WTC11 (cell line): ENCODE results near the gene ZNF200. TPM values are rescaled to one million over a fixed set of nuclear protein-coding genes. Genes with fewer than 3 reads are reported as not detected.

Source experiments
- ATAC-seq: fragments of 200-7000 bp; cut with Tn5 transposase; 2 replicates; pipeline ENCODE4 v1.10.0; 2021; ENCODE audit warnings: mild to moderate bottlenecking, moderate library complexity
- CTCF ChIA-PET: fragments of 300-600 bp; sonication (Branson Sonifier 250); formaldehyde crosslinking; loops from one replicate; lab custom pipeline; 2021; ENCODE audit warnings: antibody characterized with exemption; lab: Charles Lee
- POLR2A ChIA-PET: fragments of 350-600 bp; sonication (Branson Sonifier 250); formaldehyde crosslinking; loops from one replicate; lab custom pipeline; 2021; ENCODE audit warnings: antibody characterized with exemption; lab: Charles Lee
- DNase-seq: peaks from one replicate; pipeline ENCODE4 v3.0.0; 2021; ENCODE audit warnings: low spot score
- H3K27ac Mint-ChIP-seq: 2 replicates; pipeline ENCODE4 v1.8.0; 2021; ENCODE audit warnings: mixed read lengths
- H3K27me3 Mint-ChIP-seq: 2 replicates; pipeline ENCODE4 v1.8.0; 2021; ENCODE audit warnings: low read depth, mild to moderate bottlenecking, moderate library complexity, mixed read lengths
- H3K36me3 Mint-ChIP-seq: 2 replicates; pipeline ENCODE4 v1.8.0; 2021; ENCODE audit warnings: mixed read lengths
- H3K4me1 Mint-ChIP-seq: 2 replicates; pipeline ENCODE4 v1.8.0; 2022; ENCODE audit warnings: mixed read lengths
- H3K4me3 Mint-ChIP-seq: 2 replicates; pipeline ENCODE4 v1.8.0; 2021; ENCODE audit warnings: mild to moderate bottlenecking, moderate library complexity, mixed read lengths
- H3K9me3 Mint-ChIP-seq: 2 replicates; pipeline ENCODE4 v1.8.0; 2021; ENCODE audit warnings: mixed read lengths
- EMX1 ChIP-seq: fragments of 250-450 bp; sonication (Bioruptor Pico); IDR thresholded peaks from 2 replicates; pipeline ENCODE4 v1.8.0; 2021; ENCODE audit warnings: mild to moderate bottlenecking
- FOXJ3 ChIP-seq: sonication (generic); formaldehyde crosslinking; IDR thresholded peaks from 2 replicates; pipeline ENCODE4 v1.9.0; 2021; ENCODE audit warnings: missing genetic modification reagents, mild to moderate bottlenecking, borderline replicate concordance
- GABPB1 ChIP-seq: sonication (generic); formaldehyde crosslinking; IDR thresholded peaks from 2 replicates; pipeline ENCODE4 v1.8.1; 2023; ENCODE audit warnings: mild to moderate bottlenecking, missing genetic modification reagents
- JAZF1 ChIP-seq: fragments of 250-450 bp; sonication (Bioruptor Pico); IDR thresholded peaks from 2 replicates; pipeline ENCODE4 v1.9.0; 2021; ENCODE audit warnings: moderate library complexity, mild to moderate bottlenecking, inconsistent platforms
- NFYB ChIP-seq: sonication (generic); formaldehyde crosslinking; conservative IDR thresholded peaks from 2 replicates; pipeline ENCODE4 v1.8.0; 2022; ENCODE audit warnings: low read depth, missing genetic modification reagents
- NR1H2 ChIP-seq: sonication (generic); formaldehyde crosslinking; IDR thresholded peaks from 2 replicates; pipeline ENCODE4 v1.9.0; 2021; ENCODE audit warnings: mild to moderate bottlenecking, moderate library complexity, missing genetic modification reagents
- OVOL2 ChIP-seq: fragments of 250-450 bp; sonication (Bioruptor Pico); IDR thresholded peaks from 2 replicates; pipeline ENCODE4 v1.9.0; 2021; ENCODE audit warnings: mild to moderate bottlenecking, borderline replicate concordance
- PRRX2 ChIP-seq: fragments of 250-450 bp; sonication (Bioruptor Pico); IDR thresholded peaks from 2 replicates; pipeline ENCODE4 v1.8.0; 2021; ENCODE audit warnings: mild to moderate bottlenecking
- SMAD3 ChIP-seq: sonication (generic); formaldehyde crosslinking; IDR thresholded peaks from 2 replicates; pipeline ENCODE4 v1.8.0; 2022; ENCODE audit warnings: missing genetic modification reagents, mild to moderate bottlenecking, borderline replicate concordance
- TEAD1 ChIP-seq: sonication (generic); formaldehyde crosslinking; IDR thresholded peaks from 2 replicates; pipeline ENCODE4 v1.8.0; 2022; ENCODE audit warnings: mild to moderate bottlenecking, missing genetic modification reagents
- ZNF121 ChIP-seq: sonication (generic); formaldehyde crosslinking; IDR thresholded peaks from 2 replicates; pipeline ENCODE4 v1.8.0; 2023; ENCODE audit warnings: missing genetic modification reagents
- total RNA-seq: library from RNA; stranded (reverse); gene quantifications from 3 replicates; pipeline ENCODE4 v1.2.3, GENCODE V29; 2021
- TF ChIP-seq, protein P1 (sequence below): sonication (generic); formaldehyde crosslinking; IDR thresholded peaks from 2 replicates; pipeline ENCODE4 v1.8.1; 2023; ENCODE audit warnings: mild to moderate bottlenecking, missing genetic modification reagents
- TF ChIP-seq, protein P2 (sequence below): sonication (generic); formaldehyde crosslinking; IDR thresholded peaks from 2 replicates; pipeline ENCODE4 v1.8.1; 2022; ENCODE audit warnings: missing genetic modification reagents, borderline replicate concordance
- TF ChIP-seq, protein P3 (sequence below): fragments of 250-450 bp; sonication (Bioruptor Pico); IDR thresholded peaks from 2 replicates; pipeline ENCODE4 v1.9.0; 2021; ENCODE audit warnings: mild to moderate bottlenecking
- TF ChIP-seq, protein P4 (sequence below): fragments of 250-450 bp; sonication (Bioruptor Pico); IDR thresholded peaks from 2 replicates; pipeline ENCODE4 v1.9.0; 2021; ENCODE audit warnings: mild to moderate bottlenecking
- TF ChIP-seq, protein P5 (sequence below): sonication (generic); formaldehyde crosslinking; IDR thresholded peaks from 2 replicates; pipeline ENCODE4 v1.8.0; 2022; ENCODE audit warnings: mild to moderate bottlenecking, missing genetic modification reagents
- TF ChIP-seq, protein P6 (sequence below): sonication (generic); formaldehyde crosslinking; IDR thresholded peaks from 2 replicates; pipeline ENCODE4 v1.8.1; 2022; ENCODE audit warnings: mild to moderate bottlenecking, missing genetic modification reagents, moderate library complexity, borderline replicate concordance
- TF ChIP-seq, protein P7 (sequence below): sonication (generic); formaldehyde crosslinking; IDR thresholded peaks from 2 replicates; pipeline ENCODE4 v1.8.0; 2023; ENCODE audit warnings: missing genetic modification reagents, mild to moderate bottlenecking, borderline replicate concordance

Gene ZNF200
- total RNA-seq, 1 experiment from 2014 or later, result 9.7 TPM

DNA sequence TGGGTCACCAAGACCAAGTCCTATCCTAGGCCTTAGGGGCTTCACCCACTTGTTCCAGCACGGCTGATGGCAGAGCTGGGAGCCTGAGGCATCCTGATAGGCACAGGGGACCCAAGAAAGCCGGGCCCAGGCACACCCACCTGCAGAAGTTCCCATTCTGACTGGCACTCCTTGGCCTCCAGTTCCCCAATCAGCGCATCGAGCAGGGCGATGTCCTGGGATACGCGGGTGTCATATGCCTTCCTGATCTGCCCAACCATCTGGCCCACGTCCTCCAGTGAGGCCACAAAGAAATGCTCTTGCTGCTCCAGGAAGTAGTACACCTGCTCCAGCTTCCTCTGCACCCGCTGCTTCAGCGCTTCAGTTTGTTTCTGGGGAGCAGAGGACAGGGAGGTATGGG, 11.9 kb upstream of the ZNF200 start:
- TF ChIP-seq, protein P1, sequence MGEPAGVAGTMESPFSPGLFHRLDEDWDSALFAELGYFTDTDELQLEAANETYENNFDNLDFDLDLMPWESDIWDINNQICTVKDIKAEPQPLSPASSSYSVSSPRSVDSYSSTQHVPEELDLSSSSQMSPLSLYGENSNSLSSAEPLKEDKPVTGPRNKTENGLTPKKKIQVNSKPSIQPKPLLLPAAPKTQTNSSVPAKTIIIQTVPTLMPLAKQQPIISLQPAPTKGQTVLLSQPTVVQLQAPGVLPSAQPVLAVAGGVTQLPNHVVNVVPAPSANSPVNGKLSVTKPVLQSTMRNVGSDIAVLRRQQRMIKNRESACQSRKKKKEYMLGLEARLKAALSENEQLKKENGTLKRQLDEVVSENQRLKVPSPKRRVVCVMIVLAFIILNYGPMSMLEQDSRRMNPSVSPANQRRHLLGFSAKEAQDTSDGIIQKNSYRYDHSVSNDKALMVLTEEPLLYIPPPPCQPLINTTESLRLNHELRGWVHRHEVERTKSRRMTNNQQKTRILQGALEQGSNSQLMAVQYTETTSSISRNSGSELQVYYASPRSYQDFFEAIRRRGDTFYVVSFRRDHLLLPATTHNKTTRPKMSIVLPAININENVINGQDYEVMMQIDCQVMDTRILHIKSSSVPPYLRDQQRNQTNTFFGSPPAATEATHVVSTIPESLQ (CRISPR knock-in tag), result no peak
- TF ChIP-seq EMX1 (CRISPR knock-in tag), result no peak
- no peak for TF ChIP-seq ZNF121 (CRISPR knock-in tag)
- TF ChIP-seq JAZF1, result no peak
- TF ChIP-seq NR1H2 (CRISPR knock-in tag), result no peak
- TF ChIP-seq, protein P2, sequence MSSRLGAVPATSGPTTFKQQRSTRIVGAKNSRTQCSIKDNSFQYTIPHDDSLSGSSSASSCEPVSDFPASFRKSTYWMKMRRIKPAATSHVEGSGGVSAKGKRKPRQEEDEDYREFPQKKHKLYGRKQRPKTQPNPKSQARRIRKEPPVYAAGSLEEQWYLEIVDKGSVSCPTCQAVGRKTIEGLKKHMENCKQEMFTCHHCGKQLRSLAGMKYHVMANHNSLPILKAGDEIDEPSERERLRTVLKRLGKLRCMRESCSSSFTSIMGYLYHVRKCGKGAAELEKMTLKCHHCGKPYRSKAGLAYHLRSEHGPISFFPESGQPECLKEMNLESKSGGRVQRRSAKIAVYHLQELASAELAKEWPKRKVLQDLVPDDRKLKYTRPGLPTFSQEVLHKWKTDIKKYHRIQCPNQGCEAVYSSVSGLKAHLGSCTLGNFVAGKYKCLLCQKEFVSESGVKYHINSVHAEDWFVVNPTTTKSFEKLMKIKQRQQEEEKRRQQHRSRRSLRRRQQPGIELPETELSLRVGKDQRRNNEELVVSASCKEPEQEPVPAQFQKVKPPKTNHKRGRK (CRISPR knock-in tag), result no peak
- no peak for TF ChIP-seq SMAD3 (CRISPR knock-in tag)
- no peak for TF ChIP-seq FOXJ3 (CRISPR knock-in tag)
- TF ChIP-seq, protein P3, sequence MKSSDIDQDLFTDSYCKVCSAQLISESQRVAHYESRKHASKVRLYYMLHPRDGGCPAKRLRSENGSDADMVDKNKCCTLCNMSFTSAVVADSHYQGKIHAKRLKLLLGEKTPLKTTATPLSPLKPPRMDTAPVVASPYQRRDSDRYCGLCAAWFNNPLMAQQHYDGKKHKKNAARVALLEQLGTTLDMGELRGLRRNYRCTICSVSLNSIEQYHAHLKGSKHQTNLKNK (CRISPR knock-in tag), result no peak
- TF ChIP-seq, protein P4, sequence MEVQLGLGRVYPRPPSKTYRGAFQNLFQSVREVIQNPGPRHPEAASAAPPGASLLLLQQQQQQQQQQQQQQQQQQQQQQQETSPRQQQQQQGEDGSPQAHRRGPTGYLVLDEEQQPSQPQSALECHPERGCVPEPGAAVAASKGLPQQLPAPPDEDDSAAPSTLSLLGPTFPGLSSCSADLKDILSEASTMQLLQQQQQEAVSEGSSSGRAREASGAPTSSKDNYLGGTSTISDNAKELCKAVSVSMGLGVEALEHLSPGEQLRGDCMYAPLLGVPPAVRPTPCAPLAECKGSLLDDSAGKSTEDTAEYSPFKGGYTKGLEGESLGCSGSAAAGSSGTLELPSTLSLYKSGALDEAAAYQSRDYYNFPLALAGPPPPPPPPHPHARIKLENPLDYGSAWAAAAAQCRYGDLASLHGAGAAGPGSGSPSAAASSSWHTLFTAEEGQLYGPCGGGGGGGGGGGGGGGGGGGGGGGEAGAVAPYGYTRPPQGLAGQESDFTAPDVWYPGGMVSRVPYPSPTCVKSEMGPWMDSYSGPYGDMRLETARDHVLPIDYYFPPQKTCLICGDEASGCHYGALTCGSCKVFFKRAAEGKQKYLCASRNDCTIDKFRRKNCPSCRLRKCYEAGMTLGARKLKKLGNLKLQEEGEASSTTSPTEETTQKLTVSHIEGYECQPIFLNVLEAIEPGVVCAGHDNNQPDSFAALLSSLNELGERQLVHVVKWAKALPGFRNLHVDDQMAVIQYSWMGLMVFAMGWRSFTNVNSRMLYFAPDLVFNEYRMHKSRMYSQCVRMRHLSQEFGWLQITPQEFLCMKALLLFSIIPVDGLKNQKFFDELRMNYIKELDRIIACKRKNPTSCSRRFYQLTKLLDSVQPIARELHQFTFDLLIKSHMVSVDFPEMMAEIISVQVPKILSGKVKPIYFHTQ (CRISPR knock-in tag), result no peak
- no peak for TF ChIP-seq OVOL2 (CRISPR knock-in tag)
- TF ChIP-seq, protein P5, sequence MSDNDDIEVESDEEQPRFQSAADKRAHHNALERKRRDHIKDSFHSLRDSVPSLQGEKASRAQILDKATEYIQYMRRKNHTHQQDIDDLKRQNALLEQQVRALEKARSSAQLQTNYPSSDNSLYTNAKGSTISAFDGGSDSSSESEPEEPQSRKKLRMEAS (CRISPR knock-in tag), result no peak
- TF ChIP-seq PRRX2 (CRISPR knock-in tag), result no peak
- no peak for TF ChIP-seq NFYB (CRISPR knock-in tag)
- TF ChIP-seq, protein P6, sequence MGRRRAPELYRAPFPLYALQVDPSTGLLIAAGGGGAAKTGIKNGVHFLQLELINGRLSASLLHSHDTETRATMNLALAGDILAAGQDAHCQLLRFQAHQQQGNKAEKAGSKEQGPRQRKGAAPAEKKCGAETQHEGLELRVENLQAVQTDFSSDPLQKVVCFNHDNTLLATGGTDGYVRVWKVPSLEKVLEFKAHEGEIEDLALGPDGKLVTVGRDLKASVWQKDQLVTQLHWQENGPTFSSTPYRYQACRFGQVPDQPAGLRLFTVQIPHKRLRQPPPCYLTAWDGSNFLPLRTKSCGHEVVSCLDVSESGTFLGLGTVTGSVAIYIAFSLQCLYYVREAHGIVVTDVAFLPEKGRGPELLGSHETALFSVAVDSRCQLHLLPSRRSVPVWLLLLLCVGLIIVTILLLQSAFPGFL (CRISPR knock-in tag), result no peak
- no peak for TF ChIP-seq TEAD1 (CRISPR knock-in tag)
- ChIA-PET POLR2A (no interaction called here), CTCF (no interaction called here)
- H3K27me3 Mint-ChIP-seq, result peaks cover 61% of the 10 kb centered on the region
- H3K9me3 Mint-ChIP-seq, result peaks cover 42% of the 10 kb centered on the region
- no peaks in the 10 kb centered on the region for H3K4me1 Mint-ChIP-seq
- ATAC-seq (no peak), DNase-seq (no peak)
- H3K27ac Mint-ChIP-seq, result no peak overlapping the region
- H3K36me3 Mint-ChIP-seq, result peaks cover 3% of the 10 kb centered on the region; the same call in 1 of the 2 replicates
- no peak overlapping the region for H3K4me3 Mint-ChIP-seq

DNA sequence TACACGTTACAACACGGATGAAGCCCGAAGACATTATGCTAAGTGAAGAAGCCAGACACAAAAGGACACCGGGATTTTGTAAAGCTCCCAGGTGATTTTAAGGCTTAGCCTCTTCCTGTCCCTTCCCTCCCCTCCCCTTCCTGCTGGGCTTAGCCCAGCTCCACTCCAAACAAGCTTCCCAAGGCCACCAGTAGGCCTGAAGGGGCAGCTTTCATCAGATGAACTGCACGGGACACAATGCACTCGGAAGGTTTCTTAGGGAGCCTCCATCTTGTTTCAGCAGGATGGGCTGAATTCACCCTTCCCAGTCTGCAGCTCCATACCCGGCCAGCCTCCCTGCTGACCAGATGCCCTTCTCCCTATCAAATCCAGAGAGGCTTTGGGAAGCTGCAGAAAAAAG, 11.0 kb upstream of the ZNF200 start:
- H3K27ac Mint-ChIP-seq, result no peak overlapping the region
- peaks cover 58% of the 10 kb centered on the region for H3K27me3 Mint-ChIP-seq
- CTCF ChIA-PET, result no interaction called here
- peaks cover 41% of the 10 kb centered on the region for H3K9me3 Mint-ChIP-seq
- no peak overlapping the region for H3K4me3 Mint-ChIP-seq
- TF ChIP-seq, protein P7, sequence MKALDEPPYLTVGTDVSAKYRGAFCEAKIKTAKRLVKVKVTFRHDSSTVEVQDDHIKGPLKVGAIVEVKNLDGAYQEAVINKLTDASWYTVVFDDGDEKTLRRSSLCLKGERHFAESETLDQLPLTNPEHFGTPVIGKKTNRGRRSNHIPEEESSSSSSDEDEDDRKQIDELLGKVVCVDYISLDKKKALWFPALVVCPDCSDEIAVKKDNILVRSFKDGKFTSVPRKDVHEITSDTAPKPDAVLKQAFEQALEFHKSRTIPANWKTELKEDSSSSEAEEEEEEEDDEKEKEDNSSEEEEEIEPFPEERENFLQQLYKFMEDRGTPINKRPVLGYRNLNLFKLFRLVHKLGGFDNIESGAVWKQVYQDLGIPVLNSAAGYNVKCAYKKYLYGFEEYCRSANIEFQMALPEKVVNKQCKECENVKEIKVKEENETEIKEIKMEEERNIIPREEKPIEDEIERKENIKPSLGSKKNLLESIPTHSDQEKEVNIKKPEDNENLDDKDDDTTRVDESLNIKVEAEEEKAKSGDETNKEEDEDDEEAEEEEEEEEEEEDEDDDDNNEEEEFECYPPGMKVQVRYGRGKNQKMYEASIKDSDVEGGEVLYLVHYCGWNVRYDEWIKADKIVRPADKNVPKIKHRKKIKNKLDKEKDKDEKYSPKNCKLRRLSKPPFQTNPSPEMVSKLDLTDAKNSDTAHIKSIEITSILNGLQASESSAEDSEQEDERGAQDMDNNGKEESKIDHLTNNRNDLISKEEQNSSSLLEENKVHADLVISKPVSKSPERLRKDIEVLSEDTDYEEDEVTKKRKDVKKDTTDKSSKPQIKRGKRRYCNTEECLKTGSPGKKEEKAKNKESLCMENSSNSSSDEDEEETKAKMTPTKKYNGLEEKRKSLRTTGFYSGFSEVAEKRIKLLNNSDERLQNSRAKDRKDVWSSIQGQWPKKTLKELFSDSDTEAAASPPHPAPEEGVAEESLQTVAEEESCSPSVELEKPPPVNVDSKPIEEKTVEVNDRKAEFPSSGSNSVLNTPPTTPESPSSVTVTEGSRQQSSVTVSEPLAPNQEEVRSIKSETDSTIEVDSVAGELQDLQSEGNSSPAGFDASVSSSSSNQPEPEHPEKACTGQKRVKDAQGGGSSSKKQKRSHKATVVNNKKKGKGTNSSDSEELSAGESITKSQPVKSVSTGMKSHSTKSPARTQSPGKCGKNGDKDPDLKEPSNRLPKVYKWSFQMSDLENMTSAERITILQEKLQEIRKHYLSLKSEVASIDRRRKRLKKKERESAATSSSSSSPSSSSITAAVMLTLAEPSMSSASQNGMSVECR (CRISPR knock-in tag), result no peak
- TF ChIP-seq GABPB1 (CRISPR knock-in tag), result 0 out of 2 replicates have a peak, but pooled peaks have one; percentile 26
- TF ChIP-seq, protein P2 (CRISPR knock-in tag), result no peak
- H3K4me1 Mint-ChIP-seq, result no peaks in the 10 kb centered on the region
- POLR2A ChIA-PET, result no interaction called here
- ATAC-seq (no peak), DNase-seq (no peak)
- peaks cover 3% of the 10 kb centered on the region; the same call in 1 of the 2 replicates for H3K36me3 Mint-ChIP-seq
